Left colon (tissue), 2 donors: Measurements from ENCODE around the gene BST2. TPM values are rescaled to one million over a fixed set of nuclear protein-coding genes. Genes with fewer than 3 reads are reported as not detected.
"Not testable (repeated sequence)": the region's sequence is repeated elsewhere in the genome, so short reads cannot be mapped to it uniquely, and the experiment has no call there.

Experiments
- ATAC-seq: fragments of 200-7000 bp; cut with Tn5 transposase; one replicate; pipeline ENCODE4 v1.9.1; 2020; ENCODE audit warnings: mild to moderate bottlenecking, moderate library complexity
- DNase-seq, 2 donors: peaks; one replicate each; pipeline ENCODE4 v3.0.0-alpha.2; 2020
- intact Hi-C, 2 donors: fragments of 100-400 bp; cut with DNase I in 1 of 2; cut with micrococcal nuclease in 1 of 2; formaldehyde crosslinking; loops; one replicate each; pipeline versions ENCODE4 v1.11.2 to v1.14.0; 2022; cut with DNase I, micrococcal nuclease
- total RNA-seq, 2 donors: library from RNA; stranded (reverse); fragmentation: NEBNext Ultra II Directional; extraction: Animal tissue kit (Norgen Biotek cat#: 25700); gene quantifications; one replicate each; pipeline ENCODE4 v1.2.1, GENCODE V29; 2021
- donor health status: DM: no; HTN: no; CAD: no.
- donor health status: DM: yes; HTN: yes; CAD: no.

BST2 gene
- total RNA-seq, 2 donors from 2014 or later: 14.8 to 27.5 TPM

- DNase-seq (no peak), ATAC-seq (no peak)
- intact Hi-C loops: loop anchor here in 1 of 2 donors (10.0 kb wide), 1 partner anchor 71 kb away; the partner anchor contains the start of gene NXNL1
Measured at GRCh38 chr19:17393914-17394313, 11.5 kb downstream of the BST2 start, which contains the start of gene CCDC194. Gene CCDC194 (minus strand): TSS chr19:17394196. CDS start chr19:17394158, 38 bp downstream.

- no peak for ATAC-seq
- intact Hi-C loops: loop anchor here in 1 of 2 donors (10.0 kb wide), 1 partner anchor 72 kb away; the partner anchor contains the start of gene NXNL1
- no peak for DNase-seq
Measured at GRCh38 chr19:17393002-17393401, 12.4 kb downstream of the BST2 start.

- ATAC-seq (no peak), DNase-seq (no peak)
- intact Hi-C loops: loop anchor here in 1 of 2 donors (10.0 kb wide), 1 partner anchor 73 kb away; the partner anchor contains the start of gene NXNL1
Measured at GRCh38 chr19:17391371-17392151, 13.9 kb downstream of the BST2 start.

GRCh38 chr19:17390665-17391370 is 14.6 kb downstream of the BST2 start:
- peak; percentile 90 to 93 for DNase-seq
- ATAC-seq: peak; percentile 99
- intact Hi-C loops: loop anchor here in 1 of 2 donors (10.0 kb wide), 1 partner anchor 74 kb away; the partner anchor contains the start of gene NXNL1

DNA sequence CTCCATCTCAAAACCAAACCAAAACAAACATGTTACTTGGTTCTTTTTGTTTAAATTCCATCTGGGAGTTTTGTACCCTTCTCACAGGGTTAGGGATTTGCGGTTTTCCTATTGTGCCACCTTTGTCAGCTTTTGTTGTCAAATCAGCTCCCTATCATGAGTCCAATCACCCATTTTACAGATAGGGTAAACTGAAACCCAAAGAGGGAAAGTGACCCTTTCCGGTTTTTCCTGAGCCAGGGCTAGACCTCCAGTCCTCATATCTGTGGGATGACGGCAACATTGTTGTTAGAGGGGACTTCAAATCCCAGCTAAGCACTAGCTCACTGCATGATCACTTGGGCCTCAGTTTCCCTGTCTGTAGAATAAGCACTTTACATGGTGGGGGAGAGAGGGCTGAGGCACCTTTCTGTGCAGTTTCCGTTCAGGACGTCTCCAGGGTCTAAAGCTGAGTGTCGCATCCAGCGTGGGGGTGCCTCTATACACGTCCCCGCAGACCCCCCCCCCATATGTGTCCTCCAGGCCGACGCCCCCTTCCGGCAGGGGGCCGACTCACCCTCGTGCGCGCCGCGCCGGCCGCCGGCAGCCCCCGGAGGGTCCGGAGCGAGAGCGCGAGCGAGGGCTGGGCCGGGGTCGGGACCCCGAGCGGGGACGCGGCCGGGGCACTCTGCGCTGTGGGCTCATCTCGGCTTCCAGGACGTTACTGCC is 15.3 kb downstream of the BST2 start:
- ATAC-seq (no peak), DNase-seq (no peak)
- intact Hi-C loops: loop anchor here in 1 of 2 donors (5.0 to 10.0 kb wide), 2 partner anchors 43 to 75 kb away; partner anchors contain the start of gene NXNL1

DNA sequence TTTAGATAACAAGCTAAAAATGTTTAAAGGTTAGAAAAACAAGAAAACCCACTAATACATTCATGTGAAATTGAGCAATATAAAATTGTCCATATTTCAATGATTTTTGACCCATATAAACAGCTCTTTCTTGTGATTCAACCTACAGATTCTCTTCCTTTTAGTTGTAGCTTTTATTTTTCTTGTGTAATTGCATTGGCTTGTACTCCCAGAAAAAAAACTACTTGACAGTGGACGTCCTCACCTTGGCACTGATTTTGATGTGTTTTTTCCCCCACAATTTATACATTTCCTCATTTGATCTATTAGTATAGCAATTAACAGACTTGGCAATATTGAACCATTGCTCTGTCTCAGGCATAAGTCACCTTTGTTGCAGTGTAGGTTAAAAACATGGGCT is 16.1 kb downstream of the BST2 start:
- no peak for ATAC-seq
- intact Hi-C loops: loop anchor here in 1 of 2 donors (5.0 kb wide), 1 partner anchor 42 kb away; no protein-coding TSS in a partner anchor
- no peak for DNase-seq

DNA sequence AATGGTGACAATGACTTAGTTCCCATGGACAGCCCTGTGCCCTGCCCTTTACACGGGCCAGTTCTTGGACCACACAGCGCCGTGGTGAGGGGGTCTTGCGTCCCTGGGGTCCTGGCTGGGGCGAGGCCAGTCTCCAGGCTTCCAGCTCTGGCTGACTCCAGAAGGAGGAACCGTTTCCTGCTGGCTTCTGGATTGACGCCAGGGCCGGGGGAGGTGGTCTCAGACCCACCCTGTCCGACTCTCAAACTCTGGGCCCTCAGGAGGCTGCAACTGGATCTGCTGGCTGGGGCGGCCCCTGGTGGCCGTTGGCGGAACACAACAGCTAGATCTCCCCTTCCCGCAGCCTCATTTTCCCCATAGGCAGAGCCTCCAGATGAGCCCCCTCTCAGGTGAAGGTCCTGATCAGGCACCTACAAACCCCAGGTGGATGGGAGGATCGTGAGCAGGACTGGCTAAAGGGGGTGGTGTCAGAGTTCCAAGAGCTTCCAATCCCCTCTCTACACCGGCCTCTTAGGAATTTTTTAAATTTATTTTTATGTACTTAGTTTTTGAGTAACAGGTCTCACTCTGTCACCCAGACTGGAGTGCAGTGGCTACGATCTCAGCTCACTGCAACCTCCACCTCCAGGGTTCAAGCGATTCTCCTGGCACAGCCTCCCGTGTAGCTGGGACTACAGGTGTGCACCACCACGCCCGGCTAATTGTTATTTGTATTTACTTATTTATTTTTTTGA is 19.4 kb downstream of the BST2 start:
- ATAC-seq: peak; percentile 53
- intact Hi-C loops: loop anchor here in 1 of 2 donors (5.0 kb wide), 1 partner anchor 39 kb away; no protein-coding TSS in a partner anchor
- peak in 1 of 2 donors; percentile 73 for DNase-seq

GRCh38 chr19:17380426-17381138 is 24.8 kb downstream of the BST2 start:
- DNase-seq (no peak), ATAC-seq (no peak)
- intact Hi-C loops: no loop called here

DNA sequence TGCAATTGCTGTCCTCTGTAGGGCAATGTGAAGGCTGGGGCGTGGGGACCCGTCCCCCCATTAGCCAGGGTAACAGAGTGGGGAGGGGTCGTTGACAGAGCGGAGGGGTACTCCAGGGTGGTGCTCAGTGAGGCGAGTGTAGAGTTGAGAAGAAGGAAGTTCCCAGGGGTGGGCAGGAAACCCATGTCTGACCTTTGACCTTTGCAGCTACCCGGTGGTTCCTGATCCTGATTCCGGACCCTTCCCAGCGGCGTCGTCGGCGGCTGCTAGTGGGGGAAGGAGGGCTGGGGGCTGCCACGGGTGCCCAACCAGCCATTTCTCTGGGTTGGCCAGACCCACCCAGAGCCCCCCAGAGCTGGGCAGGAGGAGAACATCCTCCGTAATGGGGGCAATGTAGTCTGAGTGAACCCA is 26.2 kb downstream of the BST2 start:
- ATAC-seq (no peak), DNase-seq (no peak)
- intact Hi-C loops: no loop called here

- intact Hi-C loops: no loop called here
- no peak for DNase-seq
- no peak for ATAC-seq
Measured at GRCh38 chr19:17378271-17378670, 27.2 kb downstream of the BST2 start.

GRCh38 chr19:17376935-17377600 is 28.4 kb downstream of the BST2 start, which contains the start of gene PLVAP:
Gene PLVAP (minus strand): TSS chr19:17377342. CDS start chr19:17377288, 54 bp downstream.
- intact Hi-C loops: no loop called here
- DNase-seq (no peak), ATAC-seq (no peak)

- ATAC-seq (no peak), DNase-seq (no peak)
- intact Hi-C loops: no loop called here
Measured at GRCh38 chr19:17370026-17370587, 35.3 kb downstream of the BST2 start.

- intact Hi-C loops: no loop called here
- no peak for ATAC-seq
- DNase-seq: no peak
Measured at GRCh38 chr19:17365361-17365760, 40.1 kb downstream of the BST2 start.

GRCh38 chr19:17363852-17364605 is 41.4 kb downstream of the BST2 start:
- intact Hi-C loops, DNase-seq, ATAC-seq: not testable (repeated sequence)

- no peak for DNase-seq
- ATAC-seq: no peak
- intact Hi-C loops: no loop called here
Measured at GRCh38 chr19:17359905-17360800, 45.3 kb downstream of the BST2 start.
